K562 (cell line): ENCODE measurements around the gene RHEB. TPM values are rescaled to one million over a fixed set of nuclear protein-coding genes. Genes with fewer than 3 reads are reported as not detected.
"Not testable (repeated sequence)": the region's sequence is repeated elsewhere in the genome, so short reads cannot be mapped to it uniquely, and the experiment has no call there.

Experiments used
- ATAC-seq: fragments of 200-7000 bp; cut with Tn5 transposase; 3 replicates; pipeline ENCODE4 v1.9.1; 2020; ENCODE audit warnings: moderate library complexity
- BruUV-seq: library from RNA; stranded (reverse); fragments of 400-500 nt; replicated peaks from 2 replicates; lab custom pipeline; 2021; lab: Mats Ljungman, UMichigan
- CTCF ChIA-PET: fragments of 300-600 bp; formaldehyde crosslinking; extraction: SDS; loops from one replicate; lab custom pipeline; 2021; ENCODE audit warnings: low intra/inter-chr PET ratio; lab: Yijun Ruan, JAX
- POLR2A ChIA-PET: fragments of 300-600, 350-650 bp; sonication (Branson Sonifier 250); formaldehyde crosslinking; extraction: SDS; loops from one replicate; lab custom pipeline; 2021; ENCODE audit warnings: antibody characterized with exemption, inconsistent platforms; lab: Yijun Ruan, JAX
- DNase-seq, 4 experiments: peaks; one replicate each; pipeline versions ENCODE4 v3.0.0 to v3.0.0-alpha.2; 2011 to 2018; ENCODE audit warnings: low spot score in 3 of 4, mixed read lengths in 3 of 4; ENCODE audit errors: extremely low read depth in 1 of 4
- FAIRE-seq: peaks from 2 replicates; lab custom pipeline; 2011; peaks lifted over from hg19 to GRCh38; lab: Jason Lieb, UNC
- H2AFZ ChIP-seq: 2 replicates; pipeline ENCODE4 v1.6.0; 2011; ENCODE audit warnings: low read depth, low read length, control low read depth, inconsistent platforms
- H3K27ac ChIP-seq: fragments of 200-600 bp; 3 replicates; pipeline ENCODE4 v1.8.0; 2011; ENCODE audit warnings: low read depth, mild to moderate bottlenecking, control low read depth, inconsistent platforms, low read length, moderate library complexity, mixed read lengths; ENCODE audit errors: extremely low read depth
- H3K27me3 ChIP-seq, 2 experiments: fragments of 300-600 bp in 1 of 2; 2 replicates in 1 of 2; 3 replicates in 1 of 2; pipeline versions ENCODE4 v1.6.0 to v1.8.0; 2011; ENCODE audit warnings: inconsistent platforms in 2 of 2, low read length in 2 of 2, mild to moderate bottlenecking in 1 of 2, mixed read lengths in 1 of 2, moderate library complexity in 1 of 2; ENCODE audit not compliant: control insufficient read depth in 2 of 2, insufficient read depth in 2 of 2
- H3K36me3 ChIP-seq: fragments of 300-600 bp; 3 replicates; pipeline ENCODE4 v1.8.0; 2011; ENCODE audit warnings: mild to moderate bottlenecking, low read length, inconsistent platforms; ENCODE audit not compliant: control insufficient read depth, insufficient read depth
- H3K4me1 ChIP-seq, 2 experiments: fragments of 200-600 bp in 1 of 2; replicated peaks in 1 of 2; 2 replicates in 1 of 2; 3 replicates in 1 of 2; pipeline versions ENCODE4 v1.5.1 to v1.8.0; 2011; ENCODE audit warnings: inconsistent platforms in 2 of 2, low read length in 2 of 2, mild to moderate bottlenecking in 1 of 2, mixed read lengths in 1 of 2, moderate library complexity in 1 of 2; ENCODE audit not compliant: control insufficient read depth in 2 of 2, insufficient read depth in 2 of 2
- H3K4me2 ChIP-seq: 2 replicates; pipeline ENCODE4 v1.6.1; 2011; ENCODE audit warnings: low read length, control low read depth, inconsistent platforms, mixed read lengths; ENCODE audit not compliant: insufficient read depth
- H3K4me3 ChIP-seq: fragments of 200-600 bp; sonication (generic), shearing (Covaris generic); 2 replicates; pipeline ENCODE4 v1.5.1; 2016; ENCODE audit warnings: control low read depth, inconsistent platforms
- H3K79me2 ChIP-seq: fragments of 200-600 bp; 3 replicates; pipeline ENCODE4 v1.8.0; 2011; ENCODE audit warnings: low read length, inconsistent platforms; ENCODE audit not compliant: control insufficient read depth, insufficient read depth
- H3K9ac ChIP-seq, 2 experiments: 2 replicates each; pipeline versions ENCODE4 v1.6.0 to v1.6.1; 2011; ENCODE audit warnings: low read depth in 2 of 2, low read length in 2 of 2, control low read depth in 1 of 2, inconsistent platforms in 1 of 2, mild to moderate bottlenecking in 1 of 2, mixed read lengths in 1 of 2; ENCODE audit not compliant: insufficient read depth in 1 of 2
- H3K9me1 ChIP-seq: one replicate; pipeline ENCODE4 v1.6.0; 2011; ENCODE audit warnings: inconsistent platforms, mild to moderate bottlenecking, low read length, moderate library complexity; ENCODE audit not compliant: control insufficient read depth, insufficient read depth
- H3K9me3 ChIP-seq: replicated peaks from 2 replicates; pipeline ENCODE4 v1.5.1; 2011; ENCODE audit warnings: low read depth, low read length, inconsistent platforms; ENCODE audit not compliant: control insufficient read depth, insufficient read depth
- H4K20me1 ChIP-seq: replicated peaks from 2 replicates; pipeline ENCODE4 v1.6.1; 2011; ENCODE audit warnings: low read length, inconsistent platforms, mixed read lengths; ENCODE audit not compliant: control insufficient read depth, insufficient read depth
- ARHGAP35 ChIP-seq: fragments of 450-650 bp; IDR thresholded peaks from 2 replicates; pipeline ENCODE4 v1.6.1; 2018; ENCODE audit not compliant: partially characterized antibody
- ARID1B ChIP-seq: fragments of 450-650 bp; IDR thresholded peaks from 2 replicates; pipeline ENCODE4 v1.6.1; 2016; ENCODE audit warnings: antibody characterized with exemption, mild to moderate bottlenecking, inconsistent platforms
- EP400 ChIP-seq: fragments of 450-650 bp; IDR thresholded peaks from 2 replicates; pipeline ENCODE4 v1.6.1; 2017; ENCODE audit warnings: antibody characterized with exemption, mild to moderate bottlenecking, moderate library complexity
- HLTF ChIP-seq: fragments of 450-650 bp; IDR thresholded peaks from 2 replicates; pipeline ENCODE4 v1.6.1; 2016
- MIER1 ChIP-seq: fragments of 450-650 bp; IDR thresholded peaks from 2 replicates; pipeline ENCODE4 v1.6.1; 2016; ENCODE audit warnings: antibody characterized with exemption, mild to moderate bottlenecking, low read depth
- MLLT1 ChIP-seq, 2 experiments: fragments of 450-650 bp; IDR thresholded peaks; 2 replicates each; pipeline ENCODE4 v1.6.1; 2016
- MTA1 ChIP-seq: fragments of 450-650 bp; IDR thresholded peaks from 2 replicates; pipeline ENCODE4 v1.6.1; 2017; ENCODE audit warnings: borderline replicate concordance
- MTA2 ChIP-seq: fragments of 450-650 bp; IDR thresholded peaks from 2 replicates; pipeline ENCODE4 v1.6.1; 2016; ENCODE audit warnings: low read depth
- NCOR1 ChIP-seq: fragments of 450-650 bp; IDR thresholded peaks from 2 replicates; pipeline ENCODE4 v1.6.1; 2016; ENCODE audit warnings: mild to moderate bottlenecking, moderate library complexity
- THRAP3 ChIP-seq: fragments of 450-650 bp; IDR thresholded peaks from 2 replicates; pipeline ENCODE4 v1.6.1; 2016; ENCODE audit warnings: mild to moderate bottlenecking, inconsistent platforms, borderline replicate concordance
- ZBTB2 ChIP-seq: fragments of 450-650 bp; IDR thresholded peaks from 2 replicates; pipeline ENCODE4 v1.6.1; 2016; ENCODE audit warnings: antibody characterized with exemption
- ZC3H8 ChIP-seq: fragments of 450-650 bp; IDR thresholded peaks from 2 replicates; pipeline ENCODE4 v1.6.1; 2017
- WGBS: fragments of 100-300 bp; shearing (Covaris generic); methylation state at CpG from one replicate; pipeline ENCODE4 v1.1.6; 2016; ENCODE audit warnings: low coverage, mixed read lengths; ENCODE audit not compliant: insufficient coverage; ENCODE audit errors: missing lambda C conversion rate; 5-methylcytosine and 5-hydroxymethylcytosine counted together
- in situ Hi-C: fragments of 300-500 bp; cut with MboI; formaldehyde crosslinking; loops from 4 replicates; pipeline ENCODE4 v1.15.0; 2018; ENCODE audit warnings: inconsistent platforms, mixed read lengths
- intact Hi-C: fragments of 100-400 bp; cut with micrococcal nuclease; formaldehyde crosslinking; loops from 2 replicates; pipeline ENCODE4 v1.14.2; 2022
- polyA plus RNA-seq, 8 experiments: library from polyadenylated mRNA; depleted of rRNA in 4 of 8; stranded (reverse) in 5 of 8; unstranded in 3 of 8; fragments of >200 nt; fragmentation: Nextera tagmentation in 2 of 8; fragmentation: Illumina TruSeq in 1 of 8; extraction: Ambion mirVana in 2 of 8; extraction: Trizol in 1 of 8; gene quantifications; 2 replicates each; pipeline versions ENCODE4 v1.2.1 to v1.2.3, GENCODE V29; 2011 to 2014; ENCODE audit warnings: inconsistent platforms in 1 of 8, missing spikeins in 1 of 8
- total RNA-seq, 7 experiments: library from RNA; depleted of rRNA in 6 of 7; stranded (reverse); fragments of >200 nt in 6 of 7; fragmentation: Illumina TruSeq in 2 of 7; extraction: Trizol in 2 of 7; gene quantifications; 2 replicates each; pipeline versions ENCODE4 v1.2.1 to v1.2.3, GENCODE V29; 2011 to 2021; ENCODE audit warnings: low replicate concordance in 1 of 7
- TF ChIP-seq, protein P1 (sequence below): IDR thresholded peaks from 2 replicates; pipeline ENCODE4 v1.6.1; 2016; ENCODE audit warnings: missing genetic modification characterization, missing compliant biosample characterization

The RHEB gene
- total and polyA plus RNA-seq, 9 of the 15 experiments (the other 6 are each of a cell fraction or from before 2014, with no cell fraction given): 28.5 to 249 (median 182) TPM

GRCh38 chr7:151536178-151536577, 16.5 kb upstream of the RHEB start:
- H3K27me3 ChIP-seq: peaks cover 35 to 46% of the 10 kb centered on the region in 2 experiments
- ATAC-seq, H3K9ac ChIP-seq, H3K9me3 ChIP-seq, FAIRE-seq, H3K36me3 ChIP-seq, H2AFZ ChIP-seq, H3K4me2 ChIP-seq, intact Hi-C loops, DNase-seq, in situ Hi-C loops, H3K4me3 ChIP-seq, H3K9me1 ChIP-seq, H4K20me1 ChIP-seq, CTCF ChIA-PET, H3K4me1 ChIP-seq, H3K27ac ChIP-seq, H3K79me2 ChIP-seq, BruUV-seq: not testable (repeated sequence)
- TF ChIP-seq MLLT1 (IDR thresholded peaks at IDR 0.05): peak in 1 of 2 experiments; percentile 73; a peak in 1 of 4 replicates
- TF ChIP-seq ZC3H8: 0 out of 2 replicates have a peak, but pooled peaks have one; percentile 53
- 0 out of 2 replicates have a peak, but pooled peaks have one; percentile 12 for TF ChIP-seq ARID1B
- peak; percentile 27; the same call in 1 of the 2 replicates for TF ChIP-seq EP400
- TF ChIP-seq MIER1: 0 out of 2 replicates have a peak, but pooled peaks have one; percentile 28
- TF ChIP-seq ZBTB2: 0 out of 2 replicates have a peak, but pooled peaks have one; percentile 22
- TF ChIP-seq THRAP3: 0 out of 2 replicates have a peak, but pooled peaks have one; percentile 49
- TF ChIP-seq HLTF: peak; percentile 39; the same call in 1 of the 2 replicates
- TF ChIP-seq, protein P1, sequence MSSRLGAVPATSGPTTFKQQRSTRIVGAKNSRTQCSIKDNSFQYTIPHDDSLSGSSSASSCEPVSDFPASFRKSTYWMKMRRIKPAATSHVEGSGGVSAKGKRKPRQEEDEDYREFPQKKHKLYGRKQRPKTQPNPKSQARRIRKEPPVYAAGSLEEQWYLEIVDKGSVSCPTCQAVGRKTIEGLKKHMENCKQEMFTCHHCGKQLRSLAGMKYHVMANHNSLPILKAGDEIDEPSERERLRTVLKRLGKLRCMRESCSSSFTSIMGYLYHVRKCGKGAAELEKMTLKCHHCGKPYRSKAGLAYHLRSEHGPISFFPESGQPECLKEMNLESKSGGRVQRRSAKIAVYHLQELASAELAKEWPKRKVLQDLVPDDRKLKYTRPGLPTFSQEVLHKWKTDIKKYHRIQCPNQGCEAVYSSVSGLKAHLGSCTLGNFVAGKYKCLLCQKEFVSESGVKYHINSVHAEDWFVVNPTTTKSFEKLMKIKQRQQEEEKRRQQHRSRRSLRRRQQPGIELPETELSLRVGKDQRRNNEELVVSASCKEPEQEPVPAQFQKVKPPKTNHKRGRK: peak; percentile 98
- peak; percentile 60 for TF ChIP-seq ARHGAP35
- TF ChIP-seq NCOR1: 0 out of 2 replicates have a peak, but pooled peaks have one; percentile 14
- TF ChIP-seq MTA1: peak; percentile 39; the same call in 1 of the 2 replicates
- 0 out of 2 replicates have a peak, but pooled peaks have one; percentile 11 for TF ChIP-seq MTA2
- WGBS: 5% methylated on average over 2 of the region's 2 CpGs
- POLR2A ChIA-PET: interaction anchor here (1.0 kb wide), 1 partner anchor 26 kb away, joined by 3 read pairs; no protein-coding TSS in a partner anchor
